HT-29 (cell line): Measurements from ENCODE around the gene ETV2. TPM values are rescaled to one million over a fixed set of nuclear protein-coding genes. Genes with fewer than 3 reads are reported as not detected.
"Not testable (repeated sequence)": the region's sequence is repeated elsewhere in the genome, so short reads cannot be mapped to it uniquely, and the experiment has no call there.

Experiments used
- DNase-seq: peaks from one replicate; pipeline ENCODE4 v3.0.0-alpha.2; 2015; ENCODE audit warnings: low spot score
- total RNA-seq: library from RNA; depleted of rRNA; stranded (reverse); fragments of >200 nt; shearing (Covaris generic); gene quantifications from 2 replicates; pipeline ENCODE4 v1.2.3, GENCODE V29; 2014; rRNA removed

The ETV2 gene
- 2.0 and 3.5 TPM in 2 replicates for total RNA-seq

- DNase-seq = no peak
Observed at GRCh38 chr19:35641515-35642151, at the start of gene ETV2. TSS of gene ETV2 (plus strand) at chr19:35641745. CDS start at chr19:35642461, 716 bp downstream.

- peak; percentile 71 for DNase-seq
Observed at GRCh38 chr19:35592226-35592625, 49.3 kb upstream of the ETV2 start.

- not testable (repeated sequence) for DNase-seq
Observed at GRCh38 chr19:35595026-35595425, 46.5 kb upstream of the ETV2 start.

- DNase-seq = no peak
Observed at GRCh38 chr19:35595928-35596327, 45.6 kb upstream of the ETV2 start.

GRCh38 chr19:35596366-35596999, 45.1 kb upstream of the ETV2 start:
- DNase-seq = peak; percentile 50

GRCh38 chr19:35601971-35602370, 39.6 kb upstream of the ETV2 start:
- DNase-seq = no peak

GRCh38 chr19:35604436-35604835, 37.1 kb upstream of the ETV2 start:
- DNase-seq = not testable (repeated sequence)

- not testable (repeated sequence) for DNase-seq
Observed at GRCh38 chr19:35607170-35607569, 34.4 kb upstream of the ETV2 start.

- no peak for DNase-seq
Observed at GRCh38 chr19:35607661-35608060, 33.9 kb upstream of the ETV2 start.

GRCh38 chr19:35608251-35608650, 33.3 kb upstream of the ETV2 start:
- DNase-seq = peak; percentile 40

- DNase-seq = no peak
Observed at GRCh38 chr19:35609851-35610353, 31.6 kb upstream of the ETV2 start.

- DNase-seq = no peak
Observed at GRCh38 chr19:35612224-35612558, 29.4 kb upstream of the ETV2 start.

GRCh38 chr19:35612559-35613321, 28.8 kb upstream of the ETV2 start, which contains the start of gene HAUS5:
TSS of gene HAUS5 (plus strand) at chr19:35612735. CDS start at chr19:35612795, 60 bp downstream.
- peak; percentile 99 for DNase-seq

- no peak for DNase-seq
Observed at GRCh38 chr19:35613574-35613973, 28.0 kb upstream of the ETV2 start.

- DNase-seq = no peak
Observed at GRCh38 chr19:35615036-35615435, 26.5 kb upstream of the ETV2 start.

- DNase-seq = no peak
Observed at GRCh38 chr19:35618857-35619256, 22.7 kb upstream of the ETV2 start.

GRCh38 chr19:35619290-35619923, 22.1 kb upstream of the ETV2 start:
- no peak for DNase-seq

GRCh38 chr19:35620001-35620400, 21.5 kb upstream of the ETV2 start:
- no peak for DNase-seq

- DNase-seq = no peak
Observed at GRCh38 chr19:35621708-35622107, 19.8 kb upstream of the ETV2 start.

GRCh38 chr19:35622750-35623149, 18.8 kb upstream of the ETV2 start:
- no peak for DNase-seq

- no peak for DNase-seq
Observed at GRCh38 chr19:35623327-35624010, 18.1 kb upstream of the ETV2 start.

GRCh38 chr19:35628264-35628564, 13.3 kb upstream of the ETV2 start:
- DNase-seq = no peak
